Measurements from ENCODE around the gene SLC16A6. TPM values are rescaled to one million over a fixed set of nuclear protein-coding genes. Genes with fewer than 3 reads are reported as not detected.

SLC16A6 gene
- total RNA-seq, 1 donor from 2014 or later, result 1.5 TPM

Other genes with a start within 250 kb of the SLC16A6 start
- gene AMZ2, start 43.1 kb downstream of the SLC16A6 start, total RNA-seq, result 41.8 and 43.9 TPM in 2 replicates
- gene ARSG, start 368 bp upstream of the SLC16A6 start, total RNA-seq, result 3.7 and 5.1 TPM in 2 replicates
- gene WIPI1, start 166.4 kb upstream of the SLC16A6 start, total RNA-seq, result 60.2 and 65.5 TPM in 2 replicates
- 403 and 572 TPM in 2 replicates for gene PRKAR1A, start 221.3 kb upstream of the SLC16A6 start, total RNA-seq